GM12873 (cell line): ENCODE measurements around the gene WWC2.

ENCODE experiments used
- CTCF ChIP-seq: IDR thresholded peaks from 2 replicates; pipeline ENCODE4 v1.5.1; 2012; ENCODE audit warnings: low read depth, mild to moderate bottlenecking, moderate library complexity, low read length, control low read depth; ENCODE audit not compliant: insufficient read depth; ENCODE audit errors: missing control alignments

Gene WWC2

GRCh38 chr4:183118585-183118984 lies 19.5 kb downstream of the WWC2 start:
- no peak for TF ChIP-seq CTCF

DNA sequence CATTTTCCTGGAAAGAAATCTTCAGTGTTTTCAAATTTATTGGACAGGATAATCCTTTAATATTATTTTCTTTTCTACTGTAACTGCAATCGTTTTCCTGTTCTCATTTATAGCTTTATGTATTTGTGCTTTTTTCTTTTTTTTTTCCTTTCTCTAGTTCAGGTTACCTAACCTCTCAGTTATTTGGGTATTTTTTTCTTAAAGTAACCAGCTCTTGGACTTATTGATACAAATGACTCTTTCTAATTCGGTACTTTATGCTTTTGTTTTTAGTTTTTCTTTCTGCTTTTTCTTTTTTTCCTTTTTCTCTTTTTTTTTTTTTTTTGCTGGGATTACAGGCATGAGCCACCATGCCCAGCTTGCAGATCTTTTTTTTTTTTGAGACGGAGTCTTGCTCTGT lies 25.2 kb downstream of the WWC2 start:
- TF ChIP-seq CTCF = no peak

GRCh38 chr4:183124865-183125264 lies 25.8 kb downstream of the WWC2 start:
- TF ChIP-seq CTCF = no peak

GRCh38 chr4:183129125-183129524 lies 30.1 kb downstream of the WWC2 start:
- no peak for TF ChIP-seq CTCF

GRCh38 chr4:183129675-183130074 lies 30.6 kb downstream of the WWC2 start:
- no peak for TF ChIP-seq CTCF

- no peak for TF ChIP-seq CTCF
Observed at GRCh38 chr4:183130328-183131155, 31.5 kb downstream of the WWC2 start.

DNA sequence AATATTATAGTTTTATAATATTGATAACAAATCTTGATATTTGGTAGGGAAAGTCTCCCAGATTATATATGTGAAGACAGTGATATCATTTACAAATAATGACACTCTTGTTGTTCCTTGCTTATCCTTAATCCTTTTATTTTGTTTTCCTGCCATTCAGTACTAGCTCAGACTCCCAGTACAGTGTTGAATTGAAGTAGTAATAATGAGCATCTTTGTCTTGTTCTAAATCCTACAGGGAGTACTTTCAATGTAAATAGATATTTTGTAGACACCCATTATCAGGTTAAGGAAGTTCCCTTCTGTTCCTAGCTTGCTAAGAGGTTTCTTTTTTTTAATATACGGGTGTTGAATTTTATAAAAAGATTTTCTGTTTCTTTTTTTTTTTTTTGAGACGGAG lies 33.0 kb downstream of the WWC2 start:
- TF ChIP-seq CTCF = no peak
